LNCAP (cell line): ENCODE measurements around the gene TRAFD1.

Experiments used
- TF ChIP-seq, protein P1 (sequence below): fragments of 450-650 bp; IDR thresholded peaks from 2 replicates; pipeline ENCODE4 v1.5.1; 2017; ENCODE audit warnings: mild to moderate bottlenecking

TRAFD1 gene

DNA sequence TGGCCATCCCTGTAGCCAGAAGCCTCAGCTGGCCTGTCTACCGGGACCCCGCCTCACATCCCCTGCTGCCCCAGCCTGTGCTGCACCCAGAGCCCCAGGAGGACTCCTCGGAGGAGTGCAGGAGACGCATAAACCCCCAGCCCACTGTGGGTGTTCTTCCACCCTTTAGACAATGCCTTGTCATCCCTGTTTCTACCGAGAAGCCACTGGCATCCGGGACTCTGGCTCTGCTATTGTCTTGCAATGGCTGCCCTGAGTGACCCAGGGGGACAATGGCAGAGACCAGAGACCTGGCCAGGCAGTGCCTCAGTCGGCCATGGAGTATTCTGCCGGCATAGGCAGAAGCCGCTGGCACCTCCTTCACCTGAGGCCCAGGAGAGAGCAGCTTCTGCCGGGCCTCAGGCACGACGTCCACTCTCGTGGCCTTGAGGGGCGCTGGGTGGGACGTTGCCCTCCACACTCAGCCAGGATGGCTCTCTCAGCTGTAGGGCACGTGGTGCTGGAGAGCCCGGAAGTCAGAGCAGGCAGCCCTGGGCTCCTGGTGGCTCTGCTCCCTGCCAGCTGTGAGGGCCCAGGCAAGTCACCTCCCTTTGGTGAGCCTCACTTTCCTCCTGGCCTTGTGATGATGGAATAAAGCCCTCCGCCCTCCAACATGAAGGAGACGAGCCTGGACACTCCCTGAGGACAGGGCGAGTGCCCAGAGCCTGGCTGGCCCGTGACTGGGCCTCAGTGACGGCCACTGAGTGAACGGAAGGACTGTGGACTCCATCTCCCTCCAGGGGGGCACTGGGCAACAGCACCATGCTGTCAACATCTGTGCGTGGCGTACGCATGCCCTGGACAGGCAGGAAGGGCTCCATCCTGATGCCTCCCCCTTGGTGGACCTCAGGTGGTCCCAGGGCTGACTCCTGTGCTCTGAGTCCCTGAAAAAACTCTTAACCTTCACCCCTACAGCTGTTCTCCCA, 41.0 kb downstream of the TRAFD1 start:
- TF ChIP-seq, protein P1, sequence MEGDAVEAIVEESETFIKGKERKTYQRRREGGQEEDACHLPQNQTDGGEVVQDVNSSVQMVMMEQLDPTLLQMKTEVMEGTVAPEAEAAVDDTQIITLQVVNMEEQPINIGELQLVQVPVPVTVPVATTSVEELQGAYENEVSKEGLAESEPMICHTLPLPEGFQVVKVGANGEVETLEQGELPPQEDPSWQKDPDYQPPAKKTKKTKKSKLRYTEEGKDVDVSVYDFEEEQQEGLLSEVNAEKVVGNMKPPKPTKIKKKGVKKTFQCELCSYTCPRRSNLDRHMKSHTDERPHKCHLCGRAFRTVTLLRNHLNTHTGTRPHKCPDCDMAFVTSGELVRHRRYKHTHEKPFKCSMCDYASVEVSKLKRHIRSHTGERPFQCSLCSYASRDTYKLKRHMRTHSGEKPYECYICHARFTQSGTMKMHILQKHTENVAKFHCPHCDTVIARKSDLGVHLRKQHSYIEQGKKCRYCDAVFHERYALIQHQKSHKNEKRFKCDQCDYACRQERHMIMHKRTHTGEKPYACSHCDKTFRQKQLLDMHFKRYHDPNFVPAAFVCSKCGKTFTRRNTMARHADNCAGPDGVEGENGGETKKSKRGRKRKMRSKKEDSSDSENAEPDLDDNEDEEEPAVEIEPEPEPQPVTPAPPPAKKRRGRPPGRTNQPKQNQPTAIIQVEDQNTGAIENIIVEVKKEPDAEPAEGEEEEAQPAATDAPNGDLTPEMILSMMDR, result no peak

DNA sequence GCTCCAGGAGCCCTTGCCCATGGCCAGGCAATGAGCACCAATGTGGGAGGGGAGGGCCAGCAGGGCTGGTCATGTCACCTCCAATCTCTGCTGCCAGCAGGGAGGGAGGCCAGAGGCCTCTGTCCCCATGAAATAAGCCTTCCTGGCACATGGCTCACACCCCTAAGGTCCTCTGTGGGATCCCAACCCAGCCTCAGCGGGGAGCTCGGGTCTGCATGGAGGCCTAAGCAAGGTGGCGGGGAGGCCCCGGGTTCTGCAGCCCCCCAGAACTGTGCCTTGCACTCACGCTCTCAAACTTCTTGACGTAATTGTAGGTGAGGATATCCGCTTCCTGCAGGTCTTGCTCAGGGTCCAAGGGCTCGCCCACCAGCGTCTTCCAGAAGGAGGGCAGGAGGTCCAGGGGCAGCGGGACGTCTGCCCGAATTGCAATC, 41.7 kb downstream of the TRAFD1 start:
- TF ChIP-seq, protein P1, result no peak

DNA sequence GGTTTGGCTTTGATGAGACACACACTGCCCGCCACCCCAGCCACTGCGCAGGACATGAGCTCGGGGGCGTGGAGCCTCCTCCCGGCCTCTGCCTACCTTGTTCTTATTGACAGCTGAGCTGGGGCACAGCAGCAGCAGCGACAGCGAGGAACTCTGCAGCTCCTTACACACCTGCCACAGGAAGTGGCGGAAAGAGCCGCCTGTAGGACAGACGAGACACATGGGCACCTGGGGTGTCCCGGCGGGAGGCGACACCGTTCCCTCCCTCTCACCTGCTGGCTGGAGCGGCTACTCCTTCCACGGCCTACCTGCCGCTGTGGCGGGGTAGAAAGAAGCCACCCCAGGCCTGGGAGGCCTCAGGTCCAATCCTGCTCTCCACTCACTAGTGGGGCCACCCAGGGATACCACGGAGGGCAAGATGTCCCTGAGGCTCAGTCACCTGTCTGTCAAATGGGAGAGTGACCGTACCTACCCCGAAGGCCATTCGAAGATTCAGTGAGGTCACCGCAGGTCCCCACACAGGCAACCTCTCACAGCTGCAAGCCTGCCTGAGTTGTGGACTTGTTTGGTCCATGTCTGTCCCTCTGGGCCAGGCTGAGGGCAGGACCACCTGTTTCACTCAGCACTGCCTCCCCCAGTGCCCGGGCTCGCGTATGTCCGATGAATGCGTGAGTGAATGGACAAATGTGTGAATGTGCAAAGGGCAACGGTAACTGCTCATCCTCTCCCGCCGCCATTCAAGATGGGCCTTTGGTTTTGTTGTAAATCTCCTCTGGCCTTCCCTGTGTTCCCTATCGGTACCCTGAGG, 42.6 kb downstream of the TRAFD1 start:
- TF ChIP-seq, protein P1, result no peak

DNA sequence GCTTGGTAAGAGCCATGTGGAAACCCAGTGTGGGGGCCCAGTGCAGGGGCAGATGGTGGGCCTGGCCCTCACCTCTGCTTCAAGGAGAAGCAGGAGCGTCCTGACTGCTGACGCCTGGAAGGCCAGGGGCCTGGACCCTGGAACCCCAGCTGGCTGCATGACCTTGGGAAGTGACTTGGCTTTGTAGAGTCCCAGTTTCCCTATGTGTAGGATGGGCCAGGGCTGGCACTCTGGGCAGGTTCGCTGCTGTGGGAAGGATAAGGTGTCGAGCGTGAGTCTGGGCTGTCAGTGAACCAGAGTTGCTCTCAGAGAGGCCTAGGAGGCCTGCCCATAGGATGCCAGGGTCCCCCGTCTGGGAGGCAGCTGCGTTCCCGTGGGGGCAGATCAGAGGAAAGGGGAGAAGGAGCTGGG, 43.2 kb downstream of the TRAFD1 start:
- TF ChIP-seq, protein P1, result no peak

DNA sequence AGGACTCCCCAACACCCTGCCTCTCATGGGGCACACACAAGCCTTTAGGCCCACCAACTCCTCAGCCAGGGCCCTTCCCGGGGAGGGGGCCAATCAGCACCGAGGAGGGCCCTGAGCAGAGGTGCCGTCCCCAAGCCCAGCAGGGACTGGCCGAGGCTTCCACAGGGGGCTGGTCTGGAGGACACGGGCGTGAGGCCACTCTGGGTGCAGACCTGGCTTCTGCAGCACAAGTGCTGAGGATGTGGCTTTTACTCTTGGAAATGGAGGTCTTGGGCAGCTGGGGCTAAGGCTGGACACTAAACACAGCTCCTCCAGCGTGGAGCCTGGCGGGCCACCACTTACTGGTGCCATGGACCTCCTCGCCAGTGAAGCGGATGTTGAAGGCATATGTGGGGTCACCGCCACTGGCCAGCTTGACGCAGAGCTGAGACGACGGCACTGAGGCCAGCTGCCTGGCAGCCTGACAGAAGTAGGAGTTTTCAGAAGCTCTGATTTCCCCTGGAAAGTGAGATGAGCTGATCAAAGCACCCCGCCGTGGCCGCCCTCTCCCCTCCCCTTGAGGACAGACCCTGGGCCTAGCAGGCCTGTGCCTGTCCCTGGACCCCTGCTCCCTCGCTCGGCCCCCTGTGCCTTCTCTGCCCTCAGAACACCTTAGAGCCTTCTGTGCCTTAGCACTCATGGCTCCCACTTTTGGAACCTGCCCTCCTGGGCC, 44.0 kb downstream of the TRAFD1 start:
- TF ChIP-seq, protein P1, result no peak

DNA sequence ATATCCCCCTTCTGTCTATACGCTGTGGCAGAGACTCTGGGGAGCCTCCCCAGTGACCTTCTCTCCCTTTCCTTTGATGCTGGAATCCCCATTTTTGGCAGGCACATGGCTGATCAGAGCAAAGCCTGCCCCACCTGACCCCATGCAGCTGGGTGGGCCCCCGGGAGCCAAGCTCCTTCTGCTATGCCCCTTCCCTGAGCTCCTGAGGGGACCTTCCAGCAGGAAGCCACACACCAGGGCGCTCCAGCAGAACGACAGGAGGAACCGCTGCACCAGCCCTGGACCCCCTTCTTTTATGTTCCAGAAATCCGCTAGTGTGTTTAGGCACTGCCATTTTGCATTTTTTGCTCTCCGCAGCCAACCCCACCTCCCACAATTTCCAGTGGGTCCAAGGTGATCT, 44.6 kb downstream of the TRAFD1 start:
- TF ChIP-seq, protein P1, result no peak

DNA sequence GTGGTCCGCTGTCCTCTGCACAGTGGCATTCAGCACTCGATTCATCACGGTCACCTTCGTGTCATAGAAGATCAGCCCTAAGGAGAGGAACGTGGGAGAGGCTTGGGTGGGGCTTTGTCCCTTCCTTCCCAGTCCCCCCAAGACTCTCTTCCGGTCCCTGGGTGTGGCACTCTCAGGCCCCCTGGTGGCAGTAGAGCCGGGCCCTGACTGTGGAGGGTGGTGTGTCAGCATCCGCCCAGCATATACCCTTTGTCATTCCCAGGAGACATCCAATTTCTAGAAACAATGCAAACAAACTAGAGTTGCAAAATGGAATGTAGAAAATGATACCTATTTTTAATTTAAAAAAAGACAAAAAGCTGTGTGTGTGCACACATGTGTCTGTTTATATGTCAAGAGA, 45.0 kb downstream of the TRAFD1 start:
- TF ChIP-seq, protein P1, result peak; percentile 36; the same call in 1 of the 2 replicates
